Stimulated activated CD8-positive, alpha-beta memory T cell treated with anti-CD3 and anti-CD28 coated beads, Interleukin-7, amount 100 ng/mL, for 1 hour (primary cell): ENCODE results near the gene CTNNA1.

ENCODE experiments used
- DNase-seq, 2 donors: peaks; one replicate each; pipeline ENCODE4 v3.0.0-alpha.2; 2020; ENCODE audit warnings: low read depth in 2 of 2

Gene CTNNA1

DNA sequence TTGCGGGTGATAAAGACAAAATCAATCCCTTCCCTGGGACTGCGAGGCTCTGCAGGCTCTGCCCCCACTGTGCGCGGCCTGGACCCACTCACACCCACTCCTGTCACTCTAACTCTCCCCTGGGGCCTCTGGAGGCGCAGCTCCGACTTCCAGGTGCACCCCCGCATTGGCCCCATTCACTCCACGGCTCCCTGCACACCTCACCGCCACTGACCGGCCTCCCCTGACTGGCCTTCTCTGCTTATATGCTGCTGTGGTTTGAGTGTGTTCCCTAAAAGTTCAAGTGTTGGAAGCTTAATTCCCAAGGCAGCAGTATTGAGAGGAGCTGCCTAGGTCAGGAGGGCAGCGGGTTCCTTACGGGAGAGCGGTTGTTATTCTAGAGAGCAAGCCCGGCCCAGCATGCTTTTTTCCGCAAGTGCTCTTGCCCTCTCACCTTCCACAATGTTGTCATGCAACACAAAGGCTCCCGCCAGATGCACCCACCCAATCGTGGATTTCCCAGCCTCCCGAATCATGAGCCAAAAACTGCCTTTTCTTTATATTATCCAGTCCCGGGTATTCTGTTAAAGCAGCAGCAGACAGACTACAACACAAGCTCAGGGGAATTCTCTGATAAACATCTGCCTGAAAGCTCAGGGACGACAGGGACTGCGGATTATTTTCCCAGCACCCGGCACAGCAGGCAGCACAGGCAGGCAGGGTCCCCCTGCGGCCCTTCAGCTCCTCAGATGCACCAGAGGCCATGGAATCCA is 195.4 kb downstream of the CTNNA1 start:
- DNase-seq, result no peak

DNA sequence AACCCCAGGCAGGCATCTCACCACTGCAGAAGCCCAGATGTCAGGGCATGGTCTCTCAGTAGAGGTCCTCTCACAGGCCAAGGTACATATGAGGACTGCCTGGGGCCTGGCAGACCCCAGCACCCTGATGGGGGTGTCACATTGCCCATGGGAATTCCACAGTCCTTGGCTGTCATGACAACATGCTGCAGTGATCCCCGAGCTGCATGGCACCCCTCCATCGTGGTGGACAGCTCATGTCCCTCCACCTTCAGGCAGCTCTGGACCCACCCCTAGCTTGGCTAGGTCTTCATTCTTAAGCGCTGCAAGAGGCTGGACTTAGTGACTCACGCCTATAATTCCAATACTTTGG is 196.0 kb downstream of the CTNNA1 start:
- DNase-seq, result no peak

- DNase-seq, result no peak
Measured at GRCh38 chr5:138949988-138950387, 196.8 kb downstream of the CTNNA1 start.

DNA sequence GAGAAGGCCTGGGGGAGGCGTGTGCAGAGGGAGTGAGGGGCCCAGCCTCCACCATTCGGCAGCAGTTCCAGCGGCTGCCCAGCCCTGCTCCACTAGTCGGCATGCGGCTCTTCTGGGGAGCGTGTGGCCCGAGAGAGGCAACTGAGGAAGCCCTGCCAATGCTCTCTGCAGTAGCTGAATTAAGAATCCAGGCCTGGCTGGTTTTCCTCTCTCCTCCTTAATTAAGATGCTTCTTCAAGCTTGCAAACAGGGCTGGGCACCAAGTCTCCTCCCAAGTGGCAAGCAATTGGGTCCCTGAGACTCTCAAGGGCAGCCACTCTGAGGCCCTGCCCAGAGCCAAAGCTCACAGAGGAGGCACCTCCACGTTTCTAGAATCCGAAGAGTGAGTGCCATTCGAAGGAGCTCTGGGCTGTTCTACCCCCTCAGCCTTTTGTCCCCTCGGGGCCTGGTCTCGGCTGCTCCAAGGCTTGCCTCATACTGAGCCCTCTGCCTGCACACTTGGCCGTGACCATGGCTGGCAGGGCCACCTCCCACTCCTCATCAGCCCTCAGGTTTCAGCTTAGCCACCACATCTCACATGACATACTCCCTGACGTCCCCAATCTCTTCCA is 197.3 kb downstream of the CTNNA1 start:
- no peak for DNase-seq

GRCh38 chr5:138951091-138951985 is 198.1 kb downstream of the CTNNA1 start:
- no peak for DNase-seq

DNA sequence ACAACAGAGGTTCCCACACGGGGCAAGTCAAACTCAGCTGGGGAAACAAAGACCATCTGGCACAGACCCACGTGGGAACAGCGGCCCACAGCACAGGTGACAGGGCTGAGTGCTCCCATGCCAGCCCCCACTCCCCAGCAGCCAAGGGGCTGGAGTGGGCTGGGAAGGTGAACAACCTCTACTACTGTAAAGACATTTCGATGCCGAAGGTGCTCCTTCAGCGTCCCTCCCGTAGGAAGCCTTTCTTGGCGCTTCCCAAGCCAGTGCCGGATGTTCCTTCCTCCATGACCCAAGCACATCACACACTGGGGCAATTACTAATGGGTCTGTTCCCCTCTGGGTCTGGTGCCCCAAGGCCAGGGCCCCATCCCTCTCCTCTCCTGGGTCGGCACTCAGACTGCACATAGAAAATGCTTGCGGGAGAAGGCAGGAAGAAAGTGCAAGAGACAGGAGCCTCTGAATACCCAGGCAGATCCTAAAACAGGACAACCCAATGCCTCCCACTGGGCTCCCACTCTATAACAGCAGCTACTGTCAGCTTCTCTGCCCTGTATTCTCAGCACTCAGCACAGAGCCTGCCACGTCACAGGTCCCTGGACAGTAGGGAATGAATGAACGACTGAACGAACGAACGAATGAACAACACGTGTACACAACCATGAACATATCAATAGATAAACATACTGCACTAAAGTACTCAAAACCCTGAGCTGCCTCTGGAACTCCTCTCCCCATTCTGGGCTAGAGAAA is 198.9 kb downstream of the CTNNA1 start:
- DNase-seq, result no peak

- no peak for DNase-seq
Measured at GRCh38 chr5:138952962-138953361, 199.7 kb downstream of the CTNNA1 start.

DNA sequence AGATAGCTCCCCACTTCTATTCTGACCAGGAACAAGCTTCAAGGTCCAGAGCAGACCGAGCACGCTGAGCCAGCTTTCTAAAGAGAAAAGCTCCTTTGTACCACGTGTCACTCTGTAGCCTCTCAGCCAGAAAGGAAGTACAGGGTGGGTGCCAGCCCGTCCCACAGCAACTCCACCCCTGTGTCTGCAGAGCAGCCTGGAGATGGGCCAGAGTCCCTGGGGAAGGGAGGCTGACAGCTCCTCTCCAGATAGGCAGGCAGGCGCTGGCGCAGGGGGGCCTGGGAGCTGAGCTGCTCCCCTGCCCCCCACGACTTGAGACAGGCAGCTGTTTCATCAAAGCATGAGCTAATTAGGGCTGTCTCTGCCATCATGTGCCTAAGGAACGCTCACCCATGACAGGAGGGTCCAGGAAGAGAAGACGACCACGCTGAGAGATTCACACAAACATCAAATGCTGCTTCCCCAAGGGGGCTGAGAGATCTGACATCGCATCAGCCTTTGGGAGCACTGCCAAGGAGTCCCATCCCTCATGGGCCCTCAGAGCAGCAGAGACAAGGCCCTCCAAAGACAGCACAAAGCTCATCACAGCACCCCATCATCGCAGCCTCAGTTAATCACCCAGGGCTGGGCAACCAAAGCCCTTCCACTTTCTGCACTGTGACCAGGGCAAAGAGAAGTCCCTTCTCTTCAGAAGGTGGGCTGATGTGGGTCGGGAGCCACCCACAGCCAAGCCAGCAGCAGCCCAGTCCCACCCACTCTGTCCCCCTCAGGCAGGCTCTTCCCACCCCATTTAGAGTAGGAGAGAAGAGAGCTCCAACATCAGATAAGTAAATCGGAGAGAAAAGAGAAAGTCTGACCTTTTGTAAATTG is 200.4 kb downstream of the CTNNA1 start:
- no peak for DNase-seq

- no peak for DNase-seq
Measured at GRCh38 chr5:138954257-138955012, 201.2 kb downstream of the CTNNA1 start.

- no peak for DNase-seq
Measured at GRCh38 chr5:138955013-138955660, 201.9 kb downstream of the CTNNA1 start.

GRCh38 chr5:138955671-138956295 is 202.6 kb downstream of the CTNNA1 start:
- no peak for DNase-seq

DNA sequence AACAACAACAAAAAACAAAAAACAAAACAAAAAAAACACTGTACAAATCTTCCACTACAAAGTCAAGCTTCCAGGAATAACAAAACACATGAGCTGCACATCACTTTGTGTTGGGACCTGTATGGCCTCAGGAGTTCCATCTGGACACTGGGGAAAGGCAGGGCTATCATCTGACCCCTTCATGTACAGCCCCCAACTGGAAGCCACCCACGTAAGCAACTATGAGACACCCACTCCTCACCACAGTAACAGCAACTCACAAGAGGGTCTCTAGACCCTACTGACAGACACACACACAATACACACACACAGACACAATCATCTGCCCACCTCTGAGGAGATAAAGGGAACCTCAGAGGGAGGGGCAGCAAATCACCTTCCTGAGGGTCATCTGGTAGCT is 203.6 kb downstream of the CTNNA1 start:
- DNase-seq, result no peak

DNA sequence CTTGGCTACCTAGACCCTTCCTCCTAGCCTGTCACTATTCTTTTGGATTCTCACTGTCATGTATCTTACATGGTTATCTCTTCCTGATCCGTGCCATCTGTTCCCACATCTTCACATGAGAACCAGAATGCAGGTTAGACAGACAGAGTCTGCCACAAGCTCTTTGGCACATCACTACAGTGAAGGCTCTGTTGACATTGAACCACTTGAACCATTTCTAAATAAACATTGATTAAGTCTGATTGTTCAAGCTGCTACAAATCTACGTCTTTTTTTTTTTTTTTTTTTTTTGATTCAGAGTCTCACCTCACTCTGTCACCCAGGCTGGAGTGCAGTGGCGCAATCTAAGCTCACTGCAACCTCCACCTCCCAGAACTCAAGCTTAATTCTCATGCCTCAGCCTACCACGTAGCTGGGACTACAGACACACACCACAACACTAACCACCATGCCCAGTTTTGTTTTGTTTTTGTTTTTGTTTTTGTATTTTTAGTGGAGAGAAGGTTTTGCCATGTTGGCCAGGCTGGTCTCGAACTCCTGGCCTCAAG is 207.0 kb downstream of the CTNNA1 start:
- no peak for DNase-seq

DNA sequence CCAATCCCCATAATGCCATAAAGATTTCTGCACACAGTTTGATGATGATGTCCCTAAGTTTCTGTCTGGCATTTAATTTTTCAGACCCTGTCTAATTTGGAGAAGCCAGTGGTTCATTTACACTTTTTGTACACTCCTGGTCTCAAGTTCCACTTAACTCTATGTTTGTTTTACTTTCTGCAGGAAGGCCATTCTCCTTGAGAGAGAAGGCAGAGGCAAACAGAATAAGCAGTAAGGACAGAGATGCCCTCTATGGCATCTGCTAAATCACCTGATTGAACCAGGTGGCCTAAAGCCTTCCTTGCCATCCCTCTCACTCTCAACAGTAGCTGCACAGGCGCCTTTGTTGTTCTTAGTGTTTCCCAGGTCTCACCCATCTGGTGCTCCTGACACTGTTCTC is 208.0 kb downstream of the CTNNA1 start:
- no peak for DNase-seq

DNA sequence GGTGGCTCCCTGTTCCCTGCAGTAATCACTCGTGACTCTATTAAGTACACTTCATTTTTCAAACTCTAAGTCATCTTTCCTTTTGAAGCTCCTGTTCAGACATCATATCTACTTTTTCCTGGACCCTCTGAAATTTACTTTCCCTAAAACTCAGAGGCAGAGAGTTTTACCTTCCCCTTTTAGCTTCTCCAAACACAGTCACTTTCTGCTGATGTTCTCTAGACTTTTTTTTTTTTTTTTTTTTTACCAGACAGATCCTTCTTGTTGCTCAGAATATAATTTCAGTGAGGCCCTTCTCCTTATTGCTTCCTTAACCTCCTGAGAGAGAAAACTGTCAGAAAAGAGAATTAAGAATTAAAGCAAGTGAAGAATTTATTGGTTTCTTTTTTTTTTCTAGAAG is 208.5 kb downstream of the CTNNA1 start:
- no peak for DNase-seq

GRCh38 chr5:138962614-138963370 is 209.6 kb downstream of the CTNNA1 start:
- no peak for DNase-seq

GRCh38 chr5:138963763-138964371 is 210.6 kb downstream of the CTNNA1 start:
- DNase-seq, result no peak
